Measurements from ENCODE around the gene TCF7L2.

DNA sequence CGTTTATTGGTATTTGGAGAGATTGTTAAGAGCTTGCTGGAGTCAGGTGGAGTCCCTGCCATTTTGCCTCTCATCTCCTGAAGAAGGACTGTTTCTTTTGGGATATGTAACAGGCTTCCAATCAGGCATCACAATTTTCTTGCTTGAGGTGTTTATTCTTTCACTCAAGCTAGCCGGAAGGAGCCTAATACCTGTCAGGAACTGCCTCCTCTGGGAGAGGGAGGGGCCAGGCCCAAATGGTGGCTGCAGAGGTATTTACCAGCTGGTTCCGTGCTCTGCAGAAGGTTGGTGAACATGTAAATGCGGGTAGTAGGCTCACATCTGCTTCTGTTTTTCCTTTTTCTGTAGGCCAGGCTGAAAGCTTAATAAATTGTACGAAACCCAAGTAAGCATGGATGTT, 114.0 kb downstream of the TCF7L2 start:
- TF ChIP-seq, protein P1, sequence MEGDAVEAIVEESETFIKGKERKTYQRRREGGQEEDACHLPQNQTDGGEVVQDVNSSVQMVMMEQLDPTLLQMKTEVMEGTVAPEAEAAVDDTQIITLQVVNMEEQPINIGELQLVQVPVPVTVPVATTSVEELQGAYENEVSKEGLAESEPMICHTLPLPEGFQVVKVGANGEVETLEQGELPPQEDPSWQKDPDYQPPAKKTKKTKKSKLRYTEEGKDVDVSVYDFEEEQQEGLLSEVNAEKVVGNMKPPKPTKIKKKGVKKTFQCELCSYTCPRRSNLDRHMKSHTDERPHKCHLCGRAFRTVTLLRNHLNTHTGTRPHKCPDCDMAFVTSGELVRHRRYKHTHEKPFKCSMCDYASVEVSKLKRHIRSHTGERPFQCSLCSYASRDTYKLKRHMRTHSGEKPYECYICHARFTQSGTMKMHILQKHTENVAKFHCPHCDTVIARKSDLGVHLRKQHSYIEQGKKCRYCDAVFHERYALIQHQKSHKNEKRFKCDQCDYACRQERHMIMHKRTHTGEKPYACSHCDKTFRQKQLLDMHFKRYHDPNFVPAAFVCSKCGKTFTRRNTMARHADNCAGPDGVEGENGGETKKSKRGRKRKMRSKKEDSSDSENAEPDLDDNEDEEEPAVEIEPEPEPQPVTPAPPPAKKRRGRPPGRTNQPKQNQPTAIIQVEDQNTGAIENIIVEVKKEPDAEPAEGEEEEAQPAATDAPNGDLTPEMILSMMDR (IDR thresholded peaks at IDR 0.05) = no peak
- TF ChIP-seq POLR2A (IDR thresholded peaks at IDR 0.05) (no peak), POLR2AphosphoS5 (IDR thresholded peaks at IDR 0.05; ENCODE audit: insufficient read depth in 1 of 2, low read depth in 1 of 2) (no peak)
